ENCODE data around the gene KCNQ2.

DNA sequence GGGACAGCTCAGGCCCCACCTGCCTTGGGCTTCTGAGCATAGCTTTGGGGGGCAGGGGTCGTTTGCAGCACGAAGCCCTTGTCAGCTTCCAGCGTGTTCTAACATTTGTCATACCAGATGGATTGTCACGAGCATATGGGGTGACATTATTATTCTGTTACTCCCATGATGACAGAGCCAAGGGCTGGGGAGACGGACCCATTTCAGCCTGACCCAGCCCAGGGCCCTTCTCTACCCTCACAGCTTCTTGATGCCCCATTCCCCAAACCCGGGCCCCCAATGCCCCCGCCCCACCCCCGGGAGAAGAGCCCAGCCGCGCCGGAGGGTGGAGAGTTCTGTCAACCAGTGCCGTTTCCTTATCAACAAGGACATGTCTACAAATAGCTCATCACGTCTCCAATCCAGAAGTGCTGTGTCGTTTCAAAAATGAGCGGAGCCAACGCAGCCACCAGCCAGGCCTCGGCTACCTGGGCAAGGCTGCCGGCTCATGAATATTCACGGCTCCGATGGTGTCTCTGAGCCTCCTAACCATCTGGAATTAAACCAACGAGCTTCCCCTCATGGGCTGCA lies 101.8 kb downstream of the KCNQ2 start:
- TF ChIP-seq EZH2 (IDR thresholded peaks at IDR 0.05; ENCODE audit: low read depth) = no peak
- no peak for TF ChIP-seq CTCF (conservative IDR thresholded peaks at IDR 0.05)
